ENCODE data around the gene JARID2.

JARID2 gene

DNA sequence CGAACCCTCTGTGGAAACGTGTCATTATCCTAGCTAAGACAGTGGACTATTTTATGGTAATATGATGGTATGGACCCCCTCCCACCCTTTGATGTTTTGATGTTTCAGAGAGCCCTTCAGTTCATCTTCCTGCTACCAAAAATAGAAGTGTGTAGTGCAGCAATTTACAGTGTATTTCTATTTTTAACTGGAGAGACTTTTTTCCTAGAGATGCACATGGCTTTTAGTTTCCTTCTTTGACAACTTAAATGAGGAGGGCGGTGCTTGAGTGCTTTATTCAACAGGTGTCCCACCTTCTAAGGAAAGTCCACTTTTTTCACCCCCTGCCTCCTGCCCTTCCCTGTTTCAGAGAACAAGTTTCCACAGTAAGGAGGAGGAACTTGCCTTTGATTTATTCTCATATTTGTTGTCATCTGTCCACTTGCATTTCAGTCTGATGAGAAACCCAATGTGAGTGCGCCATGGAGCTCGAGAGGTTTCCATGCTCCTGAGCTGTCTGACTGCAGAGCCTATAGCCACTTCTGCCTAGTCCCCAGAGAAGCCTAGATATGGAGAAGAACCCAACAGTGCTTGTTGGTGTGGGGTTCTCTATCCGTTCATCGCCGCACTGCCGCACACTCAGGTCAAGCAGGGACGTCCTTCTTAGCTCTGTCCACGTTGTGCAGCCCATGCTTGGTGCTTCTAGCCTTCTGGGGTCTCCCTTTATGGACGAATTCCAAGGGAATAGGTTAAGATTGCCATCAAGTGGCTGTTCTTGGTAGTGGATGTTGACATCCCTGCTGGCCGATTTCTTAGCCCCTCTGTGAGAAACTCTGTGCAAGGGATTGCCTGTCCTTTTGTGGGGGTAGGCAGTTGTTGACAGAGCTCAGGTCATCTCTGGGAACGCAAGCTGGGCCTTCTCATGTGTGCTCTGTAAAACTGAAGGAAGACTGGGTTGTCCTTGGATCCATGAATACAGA lies 144.2 kb downstream of the JARID2 start:
- no peak for DNase-seq

GRCh38 chr6:15391500-15391899 lies 145.6 kb downstream of the JARID2 start:
- Histone ChIP-seq H3K4me1 (ENCODE audit: control insufficient read depth, insufficient read depth, low read length, poor library complexity, severe bottlenecking) (no peaks in the 10 kb centered on the region), H3K27ac (ENCODE audit: insufficient read depth, low read length, poor library complexity, severe bottlenecking) (no peak overlapping the region), H3K36me3 (ENCODE audit: control insufficient read depth, insufficient read depth, low read length) (no peaks in the 10 kb centered on the region), H3K9me3 (ENCODE audit: control insufficient read depth, low read length) (no peaks in the 10 kb centered on the region), H3K27me3 (replicated peaks; ENCODE audit: control insufficient read depth, insufficient read depth, low read length, poor library complexity, severe bottlenecking) (no peaks in the 10 kb centered on the region), H3K4me3 (ENCODE audit: insufficient read depth, low read depth, low read length, poor library complexity, severe bottlenecking) (no peak overlapping the region)
- no peak for DNase-seq

More for the DNA sequence above, 144.2 kb downstream of the JARID2 start:
- no peaks in the 10 kb centered on the region for H3K4me1 ChIP-seq (ENCODE audit: control insufficient read depth, insufficient read depth, low read length, poor library complexity, severe bottlenecking)
- H3K4me3 ChIP-seq (ENCODE audit: insufficient read depth, low read depth, low read length, poor library complexity, severe bottlenecking) = no peak overlapping the region
- no peaks in the 10 kb centered on the region for H3K27me3 ChIP-seq (replicated peaks; ENCODE audit: control insufficient read depth, insufficient read depth, low read length, poor library complexity, severe bottlenecking)
- no peaks in the 10 kb centered on the region for H3K36me3 ChIP-seq (ENCODE audit: control insufficient read depth, insufficient read depth, low read length)
- H3K27ac ChIP-seq (ENCODE audit: insufficient read depth, low read length, poor library complexity, severe bottlenecking) = no peak overlapping the region
- no peaks in the 10 kb centered on the region for H3K9me3 ChIP-seq (ENCODE audit: control insufficient read depth, low read length)

GRCh38 chr6:15392182-15392581 lies 146.3 kb downstream of the JARID2 start:
- DNase-seq = no peak
- H3K36me3 ChIP-seq (ENCODE audit: control insufficient read depth, insufficient read depth, low read length) = no peaks in the 10 kb centered on the region
- no peak overlapping the region for H3K4me3 ChIP-seq (ENCODE audit: insufficient read depth, low read depth, low read length, poor library complexity, severe bottlenecking)
- no peaks in the 10 kb centered on the region for H3K27me3 ChIP-seq (replicated peaks; ENCODE audit: control insufficient read depth, insufficient read depth, low read length, poor library complexity, severe bottlenecking)
- no peaks in the 10 kb centered on the region for H3K4me1 ChIP-seq (ENCODE audit: control insufficient read depth, insufficient read depth, low read length, poor library complexity, severe bottlenecking)
- H3K9me3 ChIP-seq (ENCODE audit: control insufficient read depth, low read length) = no peaks in the 10 kb centered on the region
- no peak overlapping the region for H3K27ac ChIP-seq (ENCODE audit: insufficient read depth, low read length, poor library complexity, severe bottlenecking)

DNA sequence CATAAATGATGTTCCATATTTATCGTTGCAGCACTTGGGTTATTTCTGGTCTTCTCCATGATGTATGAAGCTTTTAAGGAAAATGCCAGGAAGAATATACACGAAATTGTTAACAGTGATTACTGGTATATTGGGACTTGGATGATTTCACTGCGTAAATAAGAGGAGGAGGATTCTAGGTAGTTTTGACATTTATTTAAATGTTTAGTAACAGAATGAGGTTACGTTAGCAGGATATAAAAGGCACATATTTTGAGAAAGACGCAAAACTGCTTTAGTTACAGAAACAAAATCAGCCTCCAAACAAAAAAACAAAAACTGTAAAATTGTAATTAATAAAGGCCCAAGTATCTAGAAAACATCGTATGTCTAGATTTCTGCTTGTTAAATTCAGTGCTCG lies 147.7 kb downstream of the JARID2 start:
- no peaks in the 10 kb centered on the region for H3K36me3 ChIP-seq (ENCODE audit: control insufficient read depth, insufficient read depth, low read length)
- H3K9me3 ChIP-seq (ENCODE audit: control insufficient read depth, low read length) = no peaks in the 10 kb centered on the region
- H3K27me3 ChIP-seq (replicated peaks; ENCODE audit: control insufficient read depth, insufficient read depth, low read length, poor library complexity, severe bottlenecking) = no peaks in the 10 kb centered on the region
- DNase-seq = no peak
- H3K4me1 ChIP-seq (ENCODE audit: control insufficient read depth, insufficient read depth, low read length, poor library complexity, severe bottlenecking) = no peaks in the 10 kb centered on the region
- no peak overlapping the region for H3K4me3 ChIP-seq (ENCODE audit: insufficient read depth, low read depth, low read length, poor library complexity, severe bottlenecking)
- no peak overlapping the region for H3K27ac ChIP-seq (ENCODE audit: insufficient read depth, low read length, poor library complexity, severe bottlenecking)

GRCh38 chr6:15395087-15395486 lies 149.2 kb downstream of the JARID2 start:
- no peaks in the 10 kb centered on the region for H3K27me3 ChIP-seq (replicated peaks; ENCODE audit: control insufficient read depth, insufficient read depth, low read length, poor library complexity, severe bottlenecking)
- H3K36me3 ChIP-seq (ENCODE audit: control insufficient read depth, insufficient read depth, low read length) = no peaks in the 10 kb centered on the region
- H3K4me1 ChIP-seq (ENCODE audit: control insufficient read depth, insufficient read depth, low read length, poor library complexity, severe bottlenecking) = no peaks in the 10 kb centered on the region
- no peak overlapping the region for H3K27ac ChIP-seq (ENCODE audit: insufficient read depth, low read length, poor library complexity, severe bottlenecking)
- no peaks in the 10 kb centered on the region for H3K9me3 ChIP-seq (ENCODE audit: control insufficient read depth, low read length)
- H3K4me3 ChIP-seq (ENCODE audit: insufficient read depth, low read depth, low read length, poor library complexity, severe bottlenecking) = no peak overlapping the region
- DNase-seq = no peak

DNA sequence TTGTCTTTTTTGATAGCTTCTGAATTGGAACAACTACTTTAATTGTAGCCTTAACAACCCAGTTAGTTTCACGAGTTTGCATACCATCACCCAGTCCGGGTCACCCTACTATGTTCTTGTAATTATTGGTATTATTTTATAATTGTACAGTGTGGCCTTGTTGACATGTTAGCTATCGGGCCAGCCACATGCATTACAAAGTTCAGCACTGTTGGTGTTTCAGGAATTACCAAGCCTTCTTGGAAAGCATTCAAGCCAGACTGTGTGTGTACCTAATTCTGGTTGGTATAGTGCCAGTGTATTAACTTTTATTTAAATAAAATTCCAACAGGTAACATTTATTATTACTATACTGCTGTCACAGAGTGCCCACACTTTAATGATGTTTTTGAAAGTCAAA lies 150.9 kb downstream of the JARID2 start:
- Histone ChIP-seq H3K4me1 (ENCODE audit: control insufficient read depth, insufficient read depth, low read length, poor library complexity, severe bottlenecking) (peaks cover 2% of the 10 kb centered on the region), H3K27ac (ENCODE audit: insufficient read depth, low read length, poor library complexity, severe bottlenecking) (no peak overlapping the region), H3K27me3 (replicated peaks; ENCODE audit: control insufficient read depth, insufficient read depth, low read length, poor library complexity, severe bottlenecking) (no peaks in the 10 kb centered on the region), H3K9me3 (ENCODE audit: control insufficient read depth, low read length) (no peaks in the 10 kb centered on the region), H3K4me3 (ENCODE audit: insufficient read depth, low read depth, low read length, poor library complexity, severe bottlenecking) (no peak overlapping the region), H3K36me3 (ENCODE audit: control insufficient read depth, insufficient read depth, low read length) (no peaks in the 10 kb centered on the region)
- DNase-seq = no peak

GRCh38 chr6:15398633-15399275 lies 152.9 kb downstream of the JARID2 start:
- Histone ChIP-seq H3K27me3 (replicated peaks; ENCODE audit: control insufficient read depth, insufficient read depth, low read length, poor library complexity, severe bottlenecking) (no peaks in the 10 kb centered on the region), H3K27ac (ENCODE audit: insufficient read depth, low read length, poor library complexity, severe bottlenecking) (no peak overlapping the region), H3K36me3 (ENCODE audit: control insufficient read depth, insufficient read depth, low read length) (no peaks in the 10 kb centered on the region), H3K4me3 (ENCODE audit: insufficient read depth, low read depth, low read length, poor library complexity, severe bottlenecking) (no peak overlapping the region), H3K4me1 (ENCODE audit: control insufficient read depth, insufficient read depth, low read length, poor library complexity, severe bottlenecking) (peaks cover 8% of the 10 kb centered on the region), H3K9me3 (ENCODE audit: control insufficient read depth, low read length) (no peaks in the 10 kb centered on the region)
- DNase-seq = no peak

DNA sequence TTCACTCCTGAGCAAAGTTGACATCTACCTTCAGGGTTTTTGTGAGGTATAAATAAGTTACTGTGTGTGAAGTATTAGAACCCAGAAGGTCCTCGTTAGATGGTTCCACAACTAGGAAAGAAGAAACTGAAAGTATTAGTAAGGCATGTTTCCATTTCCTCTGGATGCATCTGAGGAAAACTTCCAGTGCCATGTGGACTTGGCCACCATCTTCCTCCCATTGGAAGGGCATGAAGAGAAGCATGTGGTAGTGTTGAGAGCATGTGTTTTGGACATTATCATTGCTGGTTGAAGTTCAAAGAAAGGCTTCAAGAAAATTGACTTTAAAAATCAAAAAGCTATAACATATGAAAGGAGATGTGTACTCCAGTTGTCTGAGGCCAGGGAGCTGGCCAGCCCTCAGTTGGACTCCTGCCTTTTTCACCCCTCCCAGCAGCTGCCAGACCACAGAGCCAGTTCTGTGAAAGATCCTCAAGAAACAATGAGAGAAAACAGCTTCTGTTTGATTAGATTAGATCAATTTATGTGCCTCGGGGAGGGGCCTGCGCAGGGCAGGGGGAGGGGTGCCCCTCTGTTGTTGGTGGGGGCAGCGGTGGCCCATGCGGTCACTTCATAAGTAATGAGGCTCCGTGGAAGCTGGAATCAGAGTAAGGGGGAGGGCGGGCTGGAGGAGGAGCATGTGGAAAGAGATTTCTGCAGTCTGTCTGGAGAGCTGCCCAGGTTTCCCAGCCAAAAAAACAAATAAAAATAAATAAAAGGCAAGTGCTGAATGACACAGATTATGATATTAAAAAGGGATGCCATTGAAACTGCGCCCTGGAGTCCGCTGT lies 154.0 kb downstream of the JARID2 start:
- Histone ChIP-seq H3K9me3 (ENCODE audit: control insufficient read depth, low read length) (no peaks in the 10 kb centered on the region), H3K27ac (ENCODE audit: insufficient read depth, low read length, poor library complexity, severe bottlenecking) (no peak overlapping the region), H3K27me3 (replicated peaks; ENCODE audit: control insufficient read depth, insufficient read depth, low read length, poor library complexity, severe bottlenecking) (no peaks in the 10 kb centered on the region), H3K36me3 (ENCODE audit: control insufficient read depth, insufficient read depth, low read length) (no peaks in the 10 kb centered on the region), H3K4me3 (ENCODE audit: insufficient read depth, low read depth, low read length, poor library complexity, severe bottlenecking) (no peak overlapping the region), H3K4me1 (ENCODE audit: control insufficient read depth, insufficient read depth, low read length, poor library complexity, severe bottlenecking) (peaks cover 12% of the 10 kb centered on the region)
- DNase-seq = no peak

- DNase-seq = no peak
- Histone ChIP-seq H3K4me1 (ENCODE audit: control insufficient read depth, insufficient read depth, low read length, poor library complexity, severe bottlenecking) (peaks cover 12% of the 10 kb centered on the region), H3K9me3 (ENCODE audit: control insufficient read depth, low read length) (no peaks in the 10 kb centered on the region), H3K4me3 (ENCODE audit: insufficient read depth, low read depth, low read length, poor library complexity, severe bottlenecking) (no peak overlapping the region), H3K36me3 (ENCODE audit: control insufficient read depth, insufficient read depth, low read length) (no peaks in the 10 kb centered on the region), H3K27ac (ENCODE audit: insufficient read depth, low read length, poor library complexity, severe bottlenecking) (no peak overlapping the region), H3K27me3 (replicated peaks; ENCODE audit: control insufficient read depth, insufficient read depth, low read length, poor library complexity, severe bottlenecking) (no peaks in the 10 kb centered on the region)
Measured at GRCh38 chr6:15400572-15401004, 154.7 kb downstream of the JARID2 start.

Measured in effector memory CD4-positive, alpha-beta T cell (primary cell).